Left renal cortex interstitium (tissue), 4 donors: ENCODE data around the gene DRC3. TPM values are rescaled to one million over a fixed set of nuclear protein-coding genes. Genes with fewer than 3 reads are reported as not detected.
A peak's percentile ranks its signal among the peaks of the same experiment; 100 is the strongest.
"Not testable (repeated sequence)": the region's sequence is repeated elsewhere in the genome, so short reads cannot be mapped to it uniquely, and the experiment has no call there.

Source experiments
- DNase-seq, 4 donors: peaks; one replicate each; pipeline ENCODE4 v3.0.0-alpha.2; 2013; ENCODE audit warnings: low read depth in 4 of 4, low spot score in 2 of 4, missing footprints in 1 of 4
- polyA plus RNA-seq, 4 donors: library from polyadenylated mRNA; unstranded; fragments of 120-200 nt; gene quantifications; one replicate each; pipeline ENCODE4 v1.2.1, GENCODE V29; 2013; ENCODE audit not compliant: insufficient read length in 4 of 4

DRC3 gene
- 10 to 100 TPM; 11.2 to 25.9 (median 16.3) TPM for polyA plus RNA-seq

- peak; percentile 100 for DNase-seq
Observed at GRCh38 chr17:17972126-17972951, at the start of gene DRC3, which contains the start of gene TOM1L2. Gene DRC3 (plus strand): TSS chr17:17972862. CDS start chr17:17977599, 4,737 bp downstream. Gene TOM1L2 (minus strand): TSS chr17:17972400. CDS start chr17:17972313, 87 bp downstream.

- no peak for DNase-seq
Observed at GRCh38 chr17:17924131-17924856, 48.4 kb upstream of the DRC3 start.

- DNase-seq = no peak
Observed at GRCh38 chr17:17924857-17925250, 47.8 kb upstream of the DRC3 start.

- no peak for DNase-seq
Observed at GRCh38 chr17:17926036-17926435, 46.6 kb upstream of the DRC3 start.

GRCh38 chr17:17926840-17927449 lies 45.7 kb upstream of the DRC3 start:
- DNase-seq = no peak

GRCh38 chr17:17928398-17929287 lies 44.0 kb upstream of the DRC3 start:
- DNase-seq = no peak

GRCh38 chr17:17929655-17930380 lies 42.8 kb upstream of the DRC3 start:
- no peak for DNase-seq

GRCh38 chr17:17930674-17931073 lies 42.0 kb upstream of the DRC3 start:
- no peak for DNase-seq

- DNase-seq = no peak
Observed at GRCh38 chr17:17931159-17931558, 41.5 kb upstream of the DRC3 start.

GRCh38 chr17:17933775-17934174 lies 38.9 kb upstream of the DRC3 start:
- no peak for DNase-seq

- DNase-seq = no peak
Observed at GRCh38 chr17:17934214-17934613, 38.4 kb upstream of the DRC3 start.

- no peak for DNase-seq
Observed at GRCh38 chr17:17934806-17935205, 37.9 kb upstream of the DRC3 start.

GRCh38 chr17:17935321-17936271 lies 37.1 kb upstream of the DRC3 start:
- DNase-seq = no peak

- DNase-seq = no peak
Observed at GRCh38 chr17:17937201-17937853, 35.3 kb upstream of the DRC3 start.

- no peak for DNase-seq
Observed at GRCh38 chr17:17937958-17938357, 34.7 kb upstream of the DRC3 start.

GRCh38 chr17:17938388-17939107 lies 34.1 kb upstream of the DRC3 start:
- DNase-seq = no peak

- not testable (repeated sequence) for DNase-seq
Observed at GRCh38 chr17:17939941-17940340, 32.7 kb upstream of the DRC3 start.
